ENCODE data around the gene CLCN3.

CLCN3 gene

DNA sequence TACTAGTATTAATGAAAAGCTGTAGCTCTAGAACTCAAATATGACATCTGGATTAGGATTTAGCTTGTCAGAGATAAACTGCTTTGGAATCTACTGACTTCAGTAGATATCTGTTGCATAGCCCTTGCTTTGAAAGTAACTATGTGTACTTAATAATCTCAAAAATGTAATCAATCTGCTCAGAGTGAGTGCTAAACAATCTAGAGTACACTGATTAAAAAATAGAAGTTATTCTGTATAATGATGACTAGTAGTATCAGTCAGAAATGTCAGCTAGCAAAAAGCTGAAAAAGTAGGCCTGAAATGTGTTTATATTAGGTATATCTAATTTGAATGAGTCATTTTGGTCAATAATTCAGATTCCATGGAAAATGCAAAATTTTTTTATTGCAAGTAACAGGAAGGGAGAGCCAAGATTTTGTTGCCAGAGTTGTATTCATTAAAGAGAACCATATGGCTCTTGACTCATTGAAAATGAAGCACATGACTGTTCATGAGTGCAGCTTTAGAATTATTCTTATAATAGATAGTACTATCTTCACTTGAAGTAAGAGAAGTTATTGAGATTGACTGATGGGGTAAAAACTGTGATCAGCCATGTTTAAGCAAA lies 20.0 kb downstream of the CLCN3 start:
- Histone ChIP-seq H3K4me2 (ENCODE audit: low read depth, low read length, poor library complexity, severe bottlenecking) (no peak overlapping the region), H3K9me3 (ENCODE audit: insufficient read depth, low read depth, low read length) (no peaks in the 10 kb centered on the region), H3K4me3 (ENCODE audit: low read length, poor library complexity, severe bottlenecking) (no peak overlapping the region), H3K36me3 (ENCODE audit: insufficient read depth, low read length) (peaks cover 4% of the 10 kb centered on the region; the same call in 1 of the 2 replicates), H3K4me1 (ENCODE audit: insufficient read depth, low read length, poor library complexity, severe bottlenecking) (no peaks in the 10 kb centered on the region), H3K79me2 (ENCODE audit: insufficient read depth, low read length) (no peaks in the 10 kb centered on the region), H3K27me3 (ENCODE audit: insufficient read depth, low read length, poor library complexity, severe bottlenecking) (no peaks in the 10 kb centered on the region), H2AFZ (ENCODE audit: low read length) (no peak overlapping the region), H3K9ac (ENCODE audit: low read depth, low read length, poor library complexity, severe bottlenecking) (no peak overlapping the region), H3F3A (ENCODE audit: low read depth) (no peaks in the 10 kb centered on the region), H3K9me2 (replicated peaks; ENCODE audit: low read depth, low read length) (no peaks in the 10 kb centered on the region), H4K20me1 (ENCODE audit: insufficient read depth, low read length, poor library complexity, severe bottlenecking) (no peaks in the 10 kb centered on the region)
- no peak for TF ChIP-seq CTCF (conservative IDR thresholded peaks at IDR 0.05; ENCODE audit: low read length)
- TF ChIP-seq EZH2phosphoT487 (IDR thresholded peaks at IDR 0.05; ENCODE audit: borderline replicate concordance): no peak

DNA sequence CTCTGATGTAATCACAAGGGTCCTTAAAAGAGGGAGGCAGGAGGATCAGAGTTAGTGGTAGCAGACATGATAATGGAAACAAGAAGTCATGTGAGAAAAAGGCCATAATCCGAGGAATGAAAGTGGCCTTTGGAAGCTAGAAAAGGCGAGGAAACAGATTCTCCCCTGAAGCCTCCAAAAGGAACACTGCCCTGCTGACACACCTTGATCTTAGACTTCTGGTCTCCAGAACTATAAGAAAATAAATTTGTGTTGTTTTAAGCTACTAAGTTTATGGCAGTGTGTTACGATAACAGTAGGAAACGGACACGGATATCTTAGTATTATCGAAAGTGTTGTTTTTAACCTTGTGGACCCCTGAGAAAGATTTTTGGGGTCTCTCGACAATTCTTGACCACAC lies 24.4 kb downstream of the CLCN3 start:
- Histone ChIP-seq H3K4me2 (ENCODE audit: low read depth, low read length, poor library complexity, severe bottlenecking) (no peak overlapping the region), H3K36me3 (ENCODE audit: insufficient read depth, low read length) (no peaks in the 10 kb centered on the region), H3K4me1 (ENCODE audit: insufficient read depth, low read length, poor library complexity, severe bottlenecking) (no peaks in the 10 kb centered on the region), H3K79me2 (ENCODE audit: insufficient read depth, low read length) (no peaks in the 10 kb centered on the region), H3K27me3 (ENCODE audit: insufficient read depth, low read length, poor library complexity, severe bottlenecking) (no peaks in the 10 kb centered on the region), H3K9ac (ENCODE audit: low read depth, low read length, poor library complexity, severe bottlenecking) (no peak overlapping the region), H3K9me3 (ENCODE audit: insufficient read depth, low read depth, low read length) (no peaks in the 10 kb centered on the region), H4K20me1 (ENCODE audit: insufficient read depth, low read length, poor library complexity, severe bottlenecking) (no peaks in the 10 kb centered on the region), H3F3A (ENCODE audit: low read depth) (no peaks in the 10 kb centered on the region), H3K9me2 (replicated peaks; ENCODE audit: low read depth, low read length) (no peaks in the 10 kb centered on the region), H3K4me3 (ENCODE audit: low read length, poor library complexity, severe bottlenecking) (no peak overlapping the region), H2AFZ (ENCODE audit: low read length) (no peak overlapping the region)
- no peak for TF ChIP-seq CTCF (conservative IDR thresholded peaks at IDR 0.05; ENCODE audit: low read length)
- no peak for TF ChIP-seq EZH2phosphoT487 (IDR thresholded peaks at IDR 0.05; ENCODE audit: borderline replicate concordance)

GRCh38 chr4:169645627-169646026 lies 25.2 kb downstream of the CLCN3 start:
- no peaks in the 10 kb centered on the region for H3K27me3 ChIP-seq (ENCODE audit: insufficient read depth, low read length, poor library complexity, severe bottlenecking)
- H3K36me3 ChIP-seq (ENCODE audit: insufficient read depth, low read length): no peaks in the 10 kb centered on the region
- H3K9me3 ChIP-seq (ENCODE audit: insufficient read depth, low read depth, low read length): no peaks in the 10 kb centered on the region
- TF ChIP-seq CTCF (conservative IDR thresholded peaks at IDR 0.05; ENCODE audit: low read length) (no peak), EZH2phosphoT487 (IDR thresholded peaks at IDR 0.05; ENCODE audit: borderline replicate concordance) (no peak)
- no peaks in the 10 kb centered on the region for H3K79me2 ChIP-seq (ENCODE audit: insufficient read depth, low read length)
- no peaks in the 10 kb centered on the region for H3F3A ChIP-seq (ENCODE audit: low read depth)
- H3K4me3 ChIP-seq (ENCODE audit: low read length, poor library complexity, severe bottlenecking): no peak overlapping the region
- no peaks in the 10 kb centered on the region for H3K9me2 ChIP-seq (replicated peaks; ENCODE audit: low read depth, low read length)
- H2AFZ ChIP-seq (ENCODE audit: low read length): no peak overlapping the region
- H4K20me1 ChIP-seq (ENCODE audit: insufficient read depth, low read length, poor library complexity, severe bottlenecking): no peaks in the 10 kb centered on the region
- no peaks in the 10 kb centered on the region for H3K4me1 ChIP-seq (ENCODE audit: insufficient read depth, low read length, poor library complexity, severe bottlenecking)
- no peak overlapping the region for H3K9ac ChIP-seq (ENCODE audit: low read depth, low read length, poor library complexity, severe bottlenecking)
- H3K4me2 ChIP-seq (ENCODE audit: low read depth, low read length, poor library complexity, severe bottlenecking): no peak overlapping the region

Data from Loucy (cell line).